Uterus (tissue), 2 donors: ENCODE results near the gene CR1L.
"Not testable (repeated sequence)": the region's sequence is repeated elsewhere in the genome, so short reads cannot be mapped to it uniquely, and the experiment has no call there.

ENCODE experiments used
- POLR2A ChIP-seq, 2 donors: fragments of 450-650 bp; IDR thresholded peaks; one replicate each; pipeline ENCODE4 v1.6.1; 2016; ENCODE audit warnings: antibody characterized with exemption in 2 of 2, mild to moderate bottlenecking in 1 of 2, moderate library complexity in 1 of 2
- TF ChIP-seq, protein P1 (sequence below), 4 experiments: fragments of 200-600 bp in 2 of 4; fragments of 450-650 bp in 2 of 4; sonication (generic) in 2 of 4; IDR thresholded peaks; one replicate each; pipeline ENCODE4 v1.5.1; 2016 to 2019; ENCODE audit warnings: antibody characterized with exemption in 4 of 4, mild to moderate bottlenecking in 2 of 4, moderate library complexity in 1 of 4

DNA sequence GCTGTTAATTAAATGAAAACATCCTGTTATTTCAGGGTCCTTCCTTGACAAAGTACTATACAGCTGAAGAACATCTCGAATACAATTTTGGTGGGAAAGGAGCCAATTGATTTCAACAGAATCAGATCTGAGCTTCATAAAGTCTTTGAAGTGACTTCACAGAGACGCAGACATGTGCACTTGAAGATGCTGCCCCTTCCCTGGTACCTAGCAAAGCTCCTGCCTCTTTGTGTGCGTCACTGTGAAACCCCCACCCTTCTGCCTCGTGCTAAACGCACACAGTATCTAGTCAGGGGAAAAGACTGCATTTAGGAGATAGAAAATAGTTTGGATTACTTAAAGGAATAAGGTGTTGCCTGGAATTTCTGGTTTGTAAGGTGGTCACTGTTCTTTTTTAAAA, 5.6 kb upstream of the CR1L start:
- TF ChIP-seq, protein P1, sequence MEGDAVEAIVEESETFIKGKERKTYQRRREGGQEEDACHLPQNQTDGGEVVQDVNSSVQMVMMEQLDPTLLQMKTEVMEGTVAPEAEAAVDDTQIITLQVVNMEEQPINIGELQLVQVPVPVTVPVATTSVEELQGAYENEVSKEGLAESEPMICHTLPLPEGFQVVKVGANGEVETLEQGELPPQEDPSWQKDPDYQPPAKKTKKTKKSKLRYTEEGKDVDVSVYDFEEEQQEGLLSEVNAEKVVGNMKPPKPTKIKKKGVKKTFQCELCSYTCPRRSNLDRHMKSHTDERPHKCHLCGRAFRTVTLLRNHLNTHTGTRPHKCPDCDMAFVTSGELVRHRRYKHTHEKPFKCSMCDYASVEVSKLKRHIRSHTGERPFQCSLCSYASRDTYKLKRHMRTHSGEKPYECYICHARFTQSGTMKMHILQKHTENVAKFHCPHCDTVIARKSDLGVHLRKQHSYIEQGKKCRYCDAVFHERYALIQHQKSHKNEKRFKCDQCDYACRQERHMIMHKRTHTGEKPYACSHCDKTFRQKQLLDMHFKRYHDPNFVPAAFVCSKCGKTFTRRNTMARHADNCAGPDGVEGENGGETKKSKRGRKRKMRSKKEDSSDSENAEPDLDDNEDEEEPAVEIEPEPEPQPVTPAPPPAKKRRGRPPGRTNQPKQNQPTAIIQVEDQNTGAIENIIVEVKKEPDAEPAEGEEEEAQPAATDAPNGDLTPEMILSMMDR (IDR thresholded peaks at IDR 0.05) = not testable (repeated sequence)
- not testable (repeated sequence) for TF ChIP-seq POLR2A (IDR thresholded peaks at IDR 0.05)
